ENCODE data around the gene AGR2.

DNA sequence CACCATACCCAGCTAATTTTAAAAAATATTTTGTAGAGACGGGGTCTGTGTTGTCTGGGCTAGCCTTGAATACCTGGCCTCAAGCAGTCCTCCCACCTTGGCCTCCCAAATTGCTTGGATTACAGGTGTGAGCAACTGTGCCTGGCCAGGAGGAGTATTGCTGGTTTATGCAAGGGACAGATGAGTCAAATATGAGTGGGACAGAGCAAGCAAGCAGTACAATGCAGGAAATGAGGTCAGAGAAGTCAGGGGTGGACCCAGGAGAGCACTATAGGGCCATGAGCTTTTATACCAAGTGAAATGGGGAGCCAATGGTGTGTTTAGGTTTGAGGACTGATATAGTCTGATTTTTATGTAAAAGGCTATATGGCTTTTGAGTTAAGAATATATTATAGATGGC, 45.0 kb downstream of the AGR2 start:
- TF ChIP-seq YY1 (IDR thresholded peaks at IDR 0.05; ENCODE audit: insufficient read depth, insufficient read length) (no peak), ZNF274 (IDR thresholded peaks at IDR 0.05; ENCODE audit: low read depth, low read length) (no peak)
